ENCODE measurements around the gene GPR108.
"Not testable (repeated sequence)": the region's sequence is repeated elsewhere in the genome, so short reads cannot be mapped to it uniquely, and the experiment has no call there.

GPR108 gene

GRCh38 chr19:6737284-6737872, at the start of gene GPR108:
GPR108 (minus strand) TSS chr19:6737580; CDS start chr19:6737576, 4 bp downstream.
- peak; percentile 99 for DNase-seq (ENCODE audit: low spot score)

- no peak for DNase-seq (ENCODE audit: low spot score)
Measured at GRCh38 chr19:6779206-6779605, 41.8 kb upstream of the GPR108 start.

- no peak for DNase-seq (ENCODE audit: low spot score)
Measured at GRCh38 chr19:6778386-6778785, 41.0 kb upstream of the GPR108 start.

GRCh38 chr19:6777434-6777833, 40.1 kb upstream of the GPR108 start:
- no peak for DNase-seq (ENCODE audit: low spot score)

- no peak for DNase-seq (ENCODE audit: low spot score)
Measured at GRCh38 chr19:6776999-6777398, 39.6 kb upstream of the GPR108 start.

GRCh38 chr19:6776045-6776444, 38.7 kb upstream of the GPR108 start:
- not testable (repeated sequence) for DNase-seq (ENCODE audit: low spot score)

GRCh38 chr19:6774821-6775707, 37.7 kb upstream of the GPR108 start:
- no peak for DNase-seq (ENCODE audit: low spot score)

- no peak for DNase-seq (ENCODE audit: low spot score)
Measured at GRCh38 chr19:6773323-6773931, 36.0 kb upstream of the GPR108 start.

- DNase-seq (ENCODE audit: low spot score): no peak
Measured at GRCh38 chr19:6772866-6773322, 35.5 kb upstream of the GPR108 start.

- DNase-seq (ENCODE audit: low spot score): no peak
Measured at GRCh38 chr19:6772028-6772865, 34.9 kb upstream of the GPR108 start, which contains the start of gene VAV1. VAV1 (plus strand) TSS chr19:6772708; CDS start chr19:6772808, 100 bp downstream.

- not testable (repeated sequence) for DNase-seq (ENCODE audit: low spot score)
Measured at GRCh38 chr19:6771648-6772027, 34.3 kb upstream of the GPR108 start.

- DNase-seq (ENCODE audit: low spot score): no peak
Measured at GRCh38 chr19:6769006-6769619, 31.7 kb upstream of the GPR108 start.

GRCh38 chr19:6768236-6768785, 30.9 kb upstream of the GPR108 start:
- no peak for DNase-seq (ENCODE audit: low spot score)

GRCh38 chr19:6767357-6768235, 30.2 kb upstream of the GPR108 start, which contains the start of gene SH2D3A:
SH2D3A (minus strand) TSS chr19:6767435; CDS start chr19:6763748, 3,687 bp downstream.
- peak; percentile 81 for DNase-seq (ENCODE audit: low spot score)

GRCh38 chr19:6767081-6767356, 29.6 kb upstream of the GPR108 start:
- DNase-seq (ENCODE audit: low spot score): no peak

GRCh38 chr19:6766357-6767080, 29.1 kb upstream of the GPR108 start:
- DNase-seq (ENCODE audit: low spot score): no peak

GRCh38 chr19:6765738-6766356, 28.5 kb upstream of the GPR108 start:
- DNase-seq (ENCODE audit: low spot score): no peak

- DNase-seq (ENCODE audit: low spot score): not testable (repeated sequence)
Measured at GRCh38 chr19:6762253-6762797, 24.9 kb upstream of the GPR108 start.
